NCI-H774 (cell line): ENCODE results near the gene ADGRF3.
"Not testable (repeated sequence)": the region's sequence is repeated elsewhere in the genome, so short reads cannot be mapped to it uniquely, and the experiment has no call there.

ENCODE experiments used
- DNase-seq: peaks from one replicate; lab custom pipeline; 2025; lab: John Stamatoyannopoulos, UW

ADGRF3 gene

GRCh38 chr2:26316845-26317244 is 29.7 kb downstream of the ADGRF3 start:
- DNase-seq, result no peak

GRCh38 chr2:26316041-26316440 is 30.5 kb downstream of the ADGRF3 start:
- DNase-seq, result peak; percentile 4

DNA sequence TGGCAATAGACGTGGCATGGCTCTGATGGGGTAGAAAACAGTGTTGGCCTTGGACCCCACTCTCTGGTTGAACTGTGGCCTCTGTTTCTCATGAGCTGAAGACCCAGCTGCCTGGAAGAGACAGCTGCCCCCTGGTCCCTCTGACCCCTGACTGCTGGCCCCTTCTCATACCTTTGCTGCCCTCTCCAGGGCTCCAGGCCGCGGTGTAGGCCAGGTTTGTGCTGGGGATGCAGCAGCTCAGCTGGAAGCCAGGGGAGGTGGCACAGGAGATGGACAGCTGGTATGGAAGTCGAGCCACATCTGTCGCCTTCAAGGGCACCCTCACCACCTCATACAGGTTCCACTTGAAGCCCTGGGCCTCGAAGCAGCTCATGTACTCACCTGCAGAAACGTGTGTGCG is 32.3 kb downstream of the ADGRF3 start:
- DNase-seq, result no peak

- no peak for DNase-seq
Observed at GRCh38 chr2:26313446-26313845, 33.1 kb downstream of the ADGRF3 start.

- DNase-seq, result no peak
Observed at GRCh38 chr2:26312471-26312870, 34.1 kb downstream of the ADGRF3 start.

- DNase-seq, result no peak
Observed at GRCh38 chr2:26309921-26310320, 36.7 kb downstream of the ADGRF3 start.

DNA sequence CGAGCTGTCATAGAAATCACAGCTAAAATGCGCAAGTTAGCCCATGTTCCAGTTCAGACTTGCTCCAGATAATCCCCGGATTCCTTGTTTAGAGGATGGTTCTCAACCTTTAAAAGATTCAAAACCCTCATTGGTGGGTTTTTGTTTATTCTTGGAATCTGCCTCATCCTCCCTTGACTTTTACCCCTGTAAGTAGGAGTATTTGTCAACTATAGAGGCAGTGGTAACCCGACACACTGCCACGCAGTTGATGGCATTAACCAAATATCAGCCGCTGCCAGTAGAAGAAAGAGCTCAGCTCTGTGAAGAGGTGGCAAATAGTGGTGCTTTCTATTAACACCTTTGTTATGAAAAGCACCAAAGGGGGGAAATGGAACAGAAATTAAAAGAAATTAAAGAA is 41.0 kb downstream of the ADGRF3 start:
- no peak for DNase-seq

DNA sequence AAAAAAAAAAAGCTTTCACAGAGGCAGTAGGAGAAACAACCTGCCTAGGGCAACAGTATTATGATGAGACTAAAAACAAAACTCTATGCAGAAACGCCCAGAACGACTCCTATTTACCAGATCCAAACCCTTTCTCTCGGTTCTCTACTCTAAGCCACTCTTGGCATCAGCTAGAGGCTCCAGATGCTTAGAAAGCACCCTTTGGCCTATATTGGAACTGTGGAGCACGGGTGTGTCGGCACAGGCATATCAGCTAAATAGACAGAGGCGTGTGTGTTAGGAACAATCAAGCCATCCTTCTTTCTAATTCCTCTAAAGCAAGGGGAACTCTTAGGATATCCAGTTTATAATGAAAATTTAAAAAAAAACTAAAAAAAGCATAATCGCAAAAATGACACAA is 41.5 kb downstream of the ADGRF3 start:
- not testable (repeated sequence) for DNase-seq

DNA sequence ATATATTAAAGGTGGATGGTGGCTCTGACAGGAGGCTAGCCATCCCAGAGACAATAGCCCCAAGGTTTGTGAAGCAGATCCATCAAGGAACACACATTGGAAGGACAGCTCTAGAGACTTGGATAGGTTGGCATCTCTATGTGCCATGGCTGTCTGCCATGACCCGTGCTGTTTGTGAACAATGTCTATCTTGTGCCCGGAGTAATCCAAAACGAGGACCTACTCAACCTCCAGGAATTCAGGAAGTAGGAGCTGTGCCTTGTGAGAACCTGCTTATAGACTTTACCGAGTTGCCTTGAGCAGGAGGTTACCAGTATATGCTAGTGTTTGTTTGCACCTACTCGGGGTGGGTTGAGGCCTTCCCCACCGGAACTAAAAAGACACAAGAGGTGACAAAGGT is 43.7 kb downstream of the ADGRF3 start:
- DNase-seq, result no peak

GRCh38 chr2:26300234-26300925 is 46.2 kb downstream of the ADGRF3 start:
- DNase-seq, result no peak

DNA sequence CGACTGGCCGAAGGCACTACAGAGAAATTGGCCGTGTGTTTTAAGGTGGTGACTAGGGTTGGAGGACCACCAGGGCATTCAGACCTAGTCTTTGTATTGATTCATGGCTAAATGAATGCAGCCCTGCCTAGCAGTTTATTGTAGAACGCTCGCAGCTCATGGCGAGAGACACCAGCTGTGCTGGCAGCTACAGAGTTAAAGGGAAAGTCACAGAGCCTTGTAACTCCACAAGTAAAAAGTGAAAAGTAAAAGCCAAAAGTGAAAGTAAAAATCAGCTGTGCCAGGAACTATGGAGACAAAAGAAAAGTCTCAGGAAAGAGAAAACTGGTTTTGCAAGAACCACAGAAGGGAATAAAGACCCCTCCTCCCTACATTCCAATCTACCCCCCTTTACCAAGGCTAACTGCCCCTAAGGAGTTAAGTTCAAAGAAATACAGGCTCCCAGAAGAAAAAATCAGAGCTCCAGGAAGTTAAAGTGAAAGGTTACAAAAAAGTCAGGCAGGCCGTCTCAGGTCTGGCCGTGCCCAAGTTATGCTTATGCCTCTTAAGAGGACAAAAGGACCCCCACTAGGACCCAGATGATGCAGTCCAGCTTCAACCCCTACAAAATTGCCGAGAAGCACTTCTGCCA is 47.0 kb downstream of the ADGRF3 start:
- DNase-seq, result no peak

DNA sequence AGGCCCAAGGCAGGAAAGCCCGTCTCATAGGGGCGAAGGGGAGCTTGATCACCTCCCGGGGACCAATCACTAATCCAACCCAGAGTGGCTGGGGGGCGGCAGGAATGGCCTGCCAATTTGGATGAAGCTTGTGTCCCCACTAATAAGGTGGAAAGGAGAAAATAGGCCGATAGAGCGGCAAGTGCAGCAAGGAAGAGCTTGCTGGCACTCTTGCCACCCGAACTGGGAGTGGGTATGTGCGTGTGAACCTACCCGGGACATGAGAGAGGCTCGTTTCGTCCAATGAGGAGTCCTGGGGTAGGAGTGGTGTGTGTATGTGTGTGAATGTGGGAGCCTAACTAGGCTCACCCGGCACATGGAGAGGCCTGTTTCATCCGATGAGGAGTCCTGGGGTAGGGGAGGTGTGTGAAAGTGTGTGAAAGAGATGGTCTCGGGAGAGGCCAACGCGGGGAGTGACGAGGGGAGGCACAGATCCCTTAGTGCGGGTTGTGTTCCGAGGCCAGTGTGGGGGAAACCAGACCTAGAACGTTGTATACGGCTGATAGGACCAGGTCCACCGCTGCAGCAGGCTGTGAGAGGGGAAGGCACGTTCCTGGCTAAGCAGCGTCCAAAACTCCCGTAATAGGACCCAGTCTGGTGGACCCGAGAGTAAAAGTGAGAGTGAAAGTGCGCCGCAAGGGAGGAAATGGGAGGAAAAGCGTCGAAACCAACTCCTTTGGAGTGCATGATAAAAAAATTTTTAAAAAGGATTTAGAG is 47.8 kb downstream of the ADGRF3 start:
- no peak for DNase-seq

DNA sequence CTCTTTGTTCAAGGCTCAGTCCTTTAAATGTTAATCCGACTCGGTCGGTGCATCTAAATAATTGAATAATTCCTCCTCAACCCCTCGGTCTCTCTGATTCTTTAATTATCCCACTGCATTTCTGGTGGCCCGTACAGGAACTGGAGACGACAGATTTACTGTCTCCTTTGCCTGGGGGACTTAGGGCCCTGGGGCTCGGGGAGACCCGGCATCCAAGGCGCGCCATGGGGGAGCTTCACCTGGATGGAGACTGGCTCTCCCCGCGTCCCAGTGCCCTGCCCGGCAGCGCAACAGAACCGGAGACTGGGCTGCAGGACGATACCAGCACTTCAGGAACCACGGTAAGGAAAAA is 48.3 kb downstream of the ADGRF3 start:
- DNase-seq, result no peak

GRCh38 chr2:26297061-26297460 is 49.5 kb downstream of the ADGRF3 start:
- DNase-seq, result no peak

DNA sequence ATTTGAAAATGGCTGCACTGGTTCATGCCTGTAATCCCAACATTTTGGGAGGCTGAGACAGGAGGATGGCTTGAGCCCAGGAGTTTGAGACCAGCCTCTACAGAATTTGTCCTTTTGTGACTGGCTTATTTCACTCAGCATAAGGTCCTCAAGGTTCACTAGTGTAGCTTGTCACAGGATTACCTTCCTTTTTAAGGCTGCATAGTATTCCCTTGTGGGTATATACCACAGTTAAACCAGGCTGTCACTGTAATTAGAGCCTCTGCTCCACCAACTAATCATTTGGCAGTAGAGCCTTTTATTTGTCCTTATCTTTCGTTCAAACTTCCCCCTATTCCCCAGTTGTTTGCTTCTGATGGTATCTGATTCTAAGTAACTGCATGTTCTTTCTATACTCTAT is 51.1 kb downstream of the ADGRF3 start:
- DNase-seq, result no peak

DNA sequence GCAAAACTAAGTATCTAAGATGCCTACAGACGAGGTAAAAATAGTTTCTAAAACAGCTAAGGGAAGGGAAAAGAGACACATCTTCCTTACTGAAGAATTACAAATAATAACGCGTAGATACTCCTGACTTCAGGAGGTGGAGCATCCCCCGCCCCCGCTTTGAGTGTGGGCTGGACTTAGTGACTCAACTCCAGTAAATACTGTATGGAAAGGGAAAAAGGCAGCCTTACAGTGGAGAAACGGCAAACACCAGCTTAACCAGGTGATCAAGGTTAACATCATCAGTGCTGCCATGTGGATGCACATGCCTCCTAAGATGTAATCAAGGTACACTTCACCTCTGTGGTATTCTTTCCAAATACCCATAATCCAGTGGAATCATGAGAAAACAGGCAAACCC is 53.9 kb downstream of the ADGRF3 start:
- no peak for DNase-seq

DNA sequence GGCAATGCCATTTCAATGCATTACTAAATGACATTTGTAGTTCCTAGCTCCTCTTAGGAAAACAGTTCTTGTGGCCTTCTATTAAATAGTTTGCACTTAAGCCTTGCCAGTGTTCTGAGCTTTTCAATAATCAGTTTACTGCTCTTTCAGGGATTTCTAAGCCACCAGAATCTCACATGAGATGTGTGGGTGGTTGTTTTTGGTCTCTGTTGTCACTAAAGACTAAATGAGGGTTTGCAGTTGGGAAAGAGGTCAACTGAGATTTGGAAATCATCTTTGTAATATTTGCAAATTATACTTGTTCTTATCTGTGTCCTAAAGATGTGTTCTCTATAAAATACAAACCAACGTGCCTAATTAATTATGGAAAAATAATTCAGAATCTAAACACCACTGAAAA is 56.6 kb downstream of the ADGRF3 start:
- no peak for DNase-seq

GRCh38 chr2:26285931-26286330 is 60.7 kb downstream of the ADGRF3 start:
- DNase-seq, result no peak

GRCh38 chr2:26284132-26284531 is 62.5 kb downstream of the ADGRF3 start:
- no peak for DNase-seq

DNA sequence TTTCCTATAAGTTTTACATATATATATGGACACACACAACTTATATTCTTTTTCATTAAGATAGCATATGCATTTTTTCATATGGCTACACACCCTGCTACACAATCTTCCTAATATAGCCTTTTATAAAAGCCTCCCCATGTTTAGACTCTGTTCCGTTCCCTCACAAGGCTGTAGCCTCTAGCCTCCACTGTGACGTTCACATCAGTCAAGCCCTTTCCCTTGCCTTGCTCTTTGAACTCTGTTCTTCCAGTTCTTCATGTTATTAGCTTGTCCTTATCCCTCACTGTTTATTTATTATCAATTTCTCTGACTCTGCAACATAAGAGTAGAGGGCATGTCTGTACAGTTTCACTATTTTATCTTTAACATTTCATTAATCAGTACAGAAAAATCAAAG is 63.0 kb downstream of the ADGRF3 start:
- DNase-seq, result no peak

DNA sequence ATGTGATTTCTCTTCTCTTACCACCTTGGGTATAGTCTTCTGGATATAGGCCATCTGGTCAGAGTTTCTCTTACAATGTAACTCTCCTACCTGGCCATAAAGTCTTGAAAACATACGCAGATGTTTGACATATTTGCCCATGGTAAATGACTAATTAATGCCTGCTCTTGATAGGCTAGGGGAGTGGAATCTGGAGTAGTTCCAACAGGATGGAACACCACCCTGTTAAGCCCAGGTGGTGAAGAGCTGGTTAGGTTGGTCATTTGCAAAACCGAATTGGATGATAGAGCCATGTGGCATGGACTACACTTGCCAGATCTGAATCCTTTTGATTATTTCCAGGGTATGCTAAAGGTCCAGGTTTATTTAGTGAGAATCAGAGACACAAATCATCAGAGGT is 65.4 kb downstream of the ADGRF3 start:
- DNase-seq, result no peak

GRCh38 chr2:26279886-26280285 is 66.7 kb downstream of the ADGRF3 start:
- DNase-seq, result no peak

DNA sequence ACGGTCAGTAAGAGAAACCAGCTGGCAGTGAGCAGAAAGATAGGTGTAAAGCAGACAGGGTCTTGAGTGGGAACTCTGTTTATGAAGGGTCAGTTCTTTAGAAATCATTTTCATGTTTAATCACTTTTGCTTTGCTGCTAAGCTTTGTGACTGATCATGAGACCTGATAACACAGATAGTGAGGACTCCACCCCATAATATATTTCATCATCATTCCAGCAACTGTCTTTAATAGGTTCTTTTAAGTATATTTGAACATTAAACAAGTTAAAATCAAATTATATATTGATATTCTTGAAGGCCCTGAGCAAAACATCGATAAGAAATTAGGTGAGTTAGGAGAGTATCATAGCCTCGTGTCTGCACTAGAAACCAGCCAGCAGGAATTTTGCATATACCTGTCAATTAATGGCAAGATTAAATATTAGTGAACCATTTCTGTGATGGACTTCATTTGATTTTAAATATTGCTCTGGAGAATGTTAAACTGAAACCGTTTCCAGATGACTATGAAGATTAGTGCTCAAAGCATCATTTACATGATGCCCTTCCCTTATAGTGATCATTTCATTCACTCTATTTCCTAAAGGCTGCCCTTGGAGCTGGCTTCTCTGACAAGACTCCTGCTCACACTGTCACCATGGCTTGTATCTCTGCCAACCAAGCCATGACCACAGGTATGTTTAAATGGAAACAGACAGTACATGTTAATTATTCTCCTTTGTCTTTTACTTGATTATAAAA is 69.9 kb downstream of the ADGRF3 start:
- DNase-seq, result no peak
